Right renal cortex interstitium (tissue), 3 donors: ENCODE measurements around the gene SPRN. TPM values are rescaled to one million over a fixed set of nuclear protein-coding genes. Genes with fewer than 3 reads are reported as not detected.
"Not testable (repeated sequence)": the region's sequence is repeated elsewhere in the genome, so short reads cannot be mapped to it uniquely, and the experiment has no call there.

Experiments used
- DNase-seq, 3 donors: peaks; one replicate each; pipeline ENCODE4 v3.0.0-alpha.2; 2013; ENCODE audit warnings: low read depth in 3 of 3, low spot score in 2 of 3
- polyA plus RNA-seq, 3 donors: library from polyadenylated mRNA; unstranded; fragments of 120-200 nt; gene quantifications; one replicate each; pipeline ENCODE4 v1.2.1, GENCODE V29; 2013; ENCODE audit not compliant: insufficient read length in 3 of 3

Gene SPRN
- polyA plus RNA-seq, 3 donors = 2.7 to 3.5 (median 3.2) TPM

DNA sequence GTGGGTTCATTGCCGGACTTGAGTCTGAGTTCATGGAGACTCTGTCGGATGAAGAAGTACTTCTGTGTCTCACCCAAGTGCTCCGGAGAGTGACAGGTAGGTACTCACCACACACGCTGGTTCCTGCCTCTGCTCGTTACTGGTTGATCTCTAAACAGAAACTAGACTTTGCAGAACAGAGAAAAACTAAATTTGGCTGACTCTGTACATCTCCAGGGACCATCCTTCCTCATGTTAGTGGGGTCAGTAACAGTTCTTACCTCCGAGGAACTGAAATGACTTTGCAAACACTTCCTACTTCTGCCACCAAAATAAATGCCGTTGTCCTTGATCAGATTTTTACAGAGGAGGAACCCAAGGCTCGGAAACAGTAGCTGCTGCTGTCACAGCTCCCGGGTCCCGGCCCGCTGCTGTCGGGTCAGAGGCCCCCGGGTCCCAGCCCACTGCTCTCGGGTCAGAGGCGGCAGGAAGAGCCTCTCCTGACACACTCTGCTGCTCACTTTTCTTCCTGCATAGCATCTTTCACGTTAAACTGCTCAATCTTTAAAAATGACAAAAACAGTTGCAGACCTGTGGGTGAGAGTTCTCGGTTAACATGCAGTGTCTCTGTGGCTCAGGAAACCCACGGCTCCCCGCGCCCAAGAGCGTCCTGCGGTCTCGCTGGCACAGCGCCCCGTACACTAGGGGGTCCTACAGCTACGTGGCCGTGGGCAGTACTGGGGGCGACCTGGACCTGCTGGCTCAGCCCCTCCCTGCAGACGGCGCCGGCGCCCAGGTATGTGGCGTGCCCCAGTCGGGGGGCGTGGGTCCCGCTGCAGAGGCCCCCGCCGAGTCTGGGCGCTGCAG, 35.2 kb downstream of the SPRN start:
- DNase-seq = no peak

DNA sequence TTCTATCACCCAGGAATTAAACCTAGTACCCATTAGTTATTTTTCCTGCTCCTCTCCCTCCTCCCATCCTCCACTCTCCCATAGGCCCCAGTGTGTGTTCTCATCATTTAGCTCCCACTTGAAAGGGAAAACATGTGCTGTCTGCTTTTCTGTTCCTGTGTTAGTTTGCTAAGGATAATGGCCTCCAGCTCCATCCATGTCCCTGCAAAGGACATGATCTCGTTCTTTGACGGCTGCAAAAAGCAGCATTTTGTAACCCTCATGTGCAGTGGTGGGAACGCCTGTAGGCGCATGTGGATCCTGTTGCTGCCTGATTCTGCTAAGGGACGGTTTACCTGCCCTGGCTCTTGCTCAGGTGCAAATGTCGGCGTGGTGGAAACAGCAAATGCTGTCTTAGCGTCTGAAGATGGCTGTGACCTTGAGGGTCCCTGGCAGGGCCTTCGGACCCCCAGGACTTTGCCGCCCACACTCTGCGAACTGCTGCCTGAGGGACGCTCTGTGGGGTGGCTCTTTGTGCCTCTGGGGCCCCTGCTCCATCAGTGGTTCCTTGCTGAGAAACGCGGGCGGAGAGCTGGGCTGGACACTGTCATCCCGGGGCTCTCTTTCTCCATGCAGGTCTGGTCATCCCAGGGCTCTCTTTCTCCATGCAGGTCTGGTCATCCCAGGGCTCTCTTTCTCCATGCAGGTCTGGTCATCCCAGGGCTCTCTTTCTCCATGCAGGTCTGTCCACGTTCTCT, 36.0 kb downstream of the SPRN start:
- no peak for DNase-seq

- DNase-seq = not testable (repeated sequence)
These were observed 37.5 kb downstream of the SPRN start for GRCh38 chr10:133386951-133387350.

- DNase-seq = no peak
These were observed 39.2 kb downstream of the SPRN start for GRCh38 chr10:133385214-133385613.

GRCh38 chr10:133384071-133384470, 40.4 kb downstream of the SPRN start:
- DNase-seq = no peak

DNA sequence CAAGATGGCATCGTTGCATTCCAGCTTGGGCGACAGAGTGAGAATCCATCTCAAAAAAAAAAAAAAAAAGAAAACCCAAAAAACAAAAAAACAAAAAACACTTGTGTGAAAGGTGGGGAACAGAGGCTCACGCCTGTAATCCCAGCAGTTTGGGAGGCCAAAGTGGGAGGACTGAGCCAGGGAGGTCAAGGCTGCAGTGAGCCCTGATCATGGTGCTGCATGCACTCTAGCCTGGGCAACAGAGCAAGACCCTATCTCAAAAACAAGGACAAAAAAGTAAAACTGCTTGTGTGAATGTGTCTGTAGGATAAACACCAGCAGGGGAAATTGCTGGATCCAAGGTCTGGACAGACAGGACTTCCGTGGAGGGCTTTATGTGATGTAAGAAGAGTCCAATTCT, 40.9 kb downstream of the SPRN start:
- no peak for DNase-seq

DNA sequence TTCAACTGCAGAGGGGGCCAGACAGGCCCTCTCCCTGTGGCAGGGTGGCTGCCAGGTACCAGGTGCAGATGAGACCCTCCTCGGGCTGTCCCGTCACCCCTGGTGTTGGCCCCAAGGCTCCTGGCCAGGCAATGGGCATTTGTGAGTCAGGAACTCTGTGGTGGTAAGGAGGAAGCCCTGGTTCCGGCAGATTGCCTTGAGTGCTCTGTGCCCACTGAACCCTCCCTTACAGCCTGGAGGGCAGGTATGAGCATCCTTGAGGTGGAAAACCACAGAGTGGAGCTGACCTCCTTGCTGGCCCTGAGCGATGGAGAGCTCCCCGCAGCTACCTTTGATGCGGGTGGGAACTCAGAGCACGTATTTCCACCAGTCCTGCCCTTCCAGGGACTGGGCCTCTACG, 43.4 kb downstream of the SPRN start:
- DNase-seq = no peak

DNA sequence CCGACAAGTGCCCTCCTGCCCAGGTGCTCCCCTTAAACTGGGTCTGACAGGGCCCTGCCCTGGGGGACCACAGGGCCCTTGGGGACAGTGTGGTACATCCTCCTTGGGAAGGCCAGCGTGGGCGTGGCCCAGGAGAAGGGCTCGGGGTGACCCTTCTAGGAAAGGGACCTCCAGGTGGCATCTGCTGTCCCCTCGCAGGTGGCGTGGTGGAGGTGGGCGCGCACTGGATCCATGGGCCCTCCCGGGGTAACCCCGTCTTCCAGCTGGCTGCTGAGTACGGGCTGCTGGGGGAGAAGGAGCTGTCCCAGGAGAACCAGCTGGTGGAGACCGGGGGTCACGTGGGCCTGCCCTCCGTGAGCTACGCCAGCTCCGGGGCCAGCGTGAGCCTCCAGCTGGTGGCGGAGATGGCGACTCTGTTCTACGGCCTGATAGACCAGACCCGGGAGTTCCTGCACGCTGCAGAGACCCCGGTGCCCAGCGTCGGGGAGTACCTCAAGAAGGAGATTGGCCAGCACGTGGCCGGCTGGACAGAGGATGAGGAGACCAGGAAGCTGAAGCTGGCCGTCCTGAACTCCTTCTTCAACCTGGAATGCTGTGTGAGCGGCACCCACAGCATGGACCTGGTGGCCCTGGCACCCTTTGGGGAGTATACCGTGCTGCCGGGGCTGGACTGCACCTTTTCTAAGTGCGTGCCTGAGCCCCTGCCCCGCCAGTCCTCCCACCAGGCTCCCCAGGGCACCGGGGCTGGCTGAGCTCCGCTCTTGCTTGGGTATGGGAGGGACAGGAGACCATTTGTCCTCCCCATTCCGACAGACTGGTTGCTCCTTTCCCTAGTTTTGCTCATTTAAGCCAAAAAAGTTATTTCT, 44.4 kb downstream of the SPRN start:
- DNase-seq = no peak

DNA sequence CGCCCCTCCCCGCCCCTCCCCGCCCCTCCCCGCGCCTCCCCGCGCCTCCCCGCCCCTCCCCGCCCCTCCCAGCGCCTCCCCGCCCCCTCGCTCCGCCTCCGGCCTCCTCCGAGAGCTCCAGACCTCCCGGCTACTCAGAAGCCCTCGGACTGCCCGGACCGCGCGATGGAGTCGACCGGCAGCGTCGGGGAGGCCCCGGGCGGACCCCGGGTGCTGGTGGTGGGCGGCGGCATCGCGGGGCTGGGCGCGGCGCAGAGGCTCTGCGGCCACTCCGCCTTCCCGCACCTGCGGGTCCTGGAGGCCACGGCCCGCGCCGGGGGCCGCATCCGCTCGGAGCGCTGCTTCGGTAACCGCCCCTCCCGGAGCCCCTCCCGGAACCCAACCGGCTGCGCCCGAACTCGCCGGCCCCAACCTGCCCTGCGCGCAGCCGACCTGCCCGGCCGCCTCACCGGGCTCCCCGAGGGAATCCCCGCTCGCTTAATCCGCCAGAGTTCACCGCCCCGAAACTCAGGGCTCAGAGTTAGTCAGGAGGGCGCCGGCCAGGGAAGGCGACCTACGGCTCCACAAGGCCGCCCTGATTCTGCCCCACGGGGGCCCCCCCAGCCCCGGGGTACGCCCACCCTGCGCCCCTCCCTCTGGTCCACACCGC, 45.1 kb downstream of the SPRN start, which contains the start of gene PAOX:
Gene PAOX (plus strand): TSS at position 111 of the 649 bp plus-strand sequence. CDS start 55 bp downstream, at position 166.
- no peak for DNase-seq

DNA sequence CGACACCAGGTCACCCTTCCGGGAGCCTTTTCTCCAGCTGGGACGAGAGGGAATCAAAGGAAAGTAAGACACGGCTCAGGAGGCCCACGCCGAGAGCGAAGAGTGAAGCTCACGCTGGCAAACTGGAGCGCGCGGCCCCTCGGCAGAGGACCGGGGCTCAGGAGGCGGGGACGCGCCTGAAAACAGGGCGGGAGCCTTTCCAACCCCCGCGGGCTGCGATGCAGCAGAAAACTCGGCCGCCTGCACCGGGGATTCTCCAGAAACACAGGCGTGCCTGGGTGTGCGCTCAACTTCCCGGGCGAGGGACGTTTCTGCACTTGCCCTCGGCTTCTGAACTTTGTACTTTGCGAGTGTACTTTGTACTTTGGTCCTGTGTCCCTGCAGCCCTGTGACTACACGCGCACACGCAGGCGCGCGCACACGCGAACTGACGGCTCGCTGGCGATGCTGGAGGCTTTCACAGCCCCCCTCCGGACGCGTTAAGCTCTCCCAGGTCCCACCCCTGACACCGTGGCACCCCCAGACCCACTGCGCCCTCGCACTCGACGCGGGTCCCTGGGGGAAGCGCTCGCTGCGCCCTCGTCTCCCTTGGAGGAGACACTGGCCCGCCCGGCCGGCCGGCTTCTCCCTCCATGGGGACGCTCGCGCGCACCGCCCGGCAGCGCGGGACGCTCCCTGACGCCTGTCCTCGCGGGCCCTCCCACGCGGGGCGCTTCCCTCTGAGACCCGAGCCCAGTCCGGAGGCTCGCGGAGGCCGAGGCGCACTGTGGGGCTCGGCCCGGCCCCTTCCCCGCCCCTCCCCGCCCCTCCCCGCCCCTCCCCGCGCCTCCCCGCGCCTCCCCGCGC, 46.0 kb downstream of the SPRN start:
- DNase-seq = peak in 2 of 3 donors; percentile 38 to 45

GRCh38 chr10:133377818-133378250, 46.6 kb downstream of the SPRN start:
- no peak for DNase-seq

DNA sequence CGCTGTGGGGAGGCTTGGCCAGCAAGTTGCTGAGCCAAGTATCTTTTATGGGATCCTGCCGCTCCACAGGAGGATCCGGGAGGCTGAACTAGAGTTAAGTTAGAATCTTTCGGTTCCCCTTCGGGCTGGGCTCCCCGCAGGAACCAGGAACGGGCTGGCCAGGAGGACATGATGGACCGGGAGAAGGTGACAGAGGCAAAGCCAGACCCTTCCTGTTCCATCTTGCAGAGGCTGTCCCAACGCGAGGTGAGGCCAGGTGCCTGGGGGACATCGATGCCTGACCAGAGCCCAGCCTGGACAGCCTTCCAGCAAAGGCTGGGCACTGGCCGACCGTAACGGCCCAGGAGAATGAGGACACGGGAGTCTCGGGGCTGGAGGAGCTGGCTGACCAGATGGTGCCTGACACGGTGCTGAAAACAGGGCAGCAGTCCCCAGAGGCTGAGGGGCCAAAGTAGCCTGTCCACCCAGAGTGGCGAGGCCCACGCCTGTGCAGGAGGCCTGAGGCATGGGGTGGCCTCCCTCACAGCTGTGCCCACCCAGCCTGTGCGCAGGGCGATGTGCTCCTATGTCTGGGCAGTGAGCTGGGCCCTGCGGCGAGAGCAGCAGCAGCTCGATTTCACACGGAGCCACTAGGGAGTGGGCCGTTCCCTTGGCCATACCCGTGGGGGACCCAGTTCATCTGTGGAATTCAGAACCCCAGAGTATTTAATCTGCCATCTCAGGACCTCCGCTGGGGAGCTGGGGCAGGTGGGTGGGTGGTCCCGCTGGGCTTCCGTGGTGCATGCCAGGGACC, 47.2 kb downstream of the SPRN start:
- no peak for DNase-seq

- DNase-seq = not testable (repeated sequence)
These were observed 48.2 kb downstream of the SPRN start for GRCh38 chr10:133376183-133376582.

DNA sequence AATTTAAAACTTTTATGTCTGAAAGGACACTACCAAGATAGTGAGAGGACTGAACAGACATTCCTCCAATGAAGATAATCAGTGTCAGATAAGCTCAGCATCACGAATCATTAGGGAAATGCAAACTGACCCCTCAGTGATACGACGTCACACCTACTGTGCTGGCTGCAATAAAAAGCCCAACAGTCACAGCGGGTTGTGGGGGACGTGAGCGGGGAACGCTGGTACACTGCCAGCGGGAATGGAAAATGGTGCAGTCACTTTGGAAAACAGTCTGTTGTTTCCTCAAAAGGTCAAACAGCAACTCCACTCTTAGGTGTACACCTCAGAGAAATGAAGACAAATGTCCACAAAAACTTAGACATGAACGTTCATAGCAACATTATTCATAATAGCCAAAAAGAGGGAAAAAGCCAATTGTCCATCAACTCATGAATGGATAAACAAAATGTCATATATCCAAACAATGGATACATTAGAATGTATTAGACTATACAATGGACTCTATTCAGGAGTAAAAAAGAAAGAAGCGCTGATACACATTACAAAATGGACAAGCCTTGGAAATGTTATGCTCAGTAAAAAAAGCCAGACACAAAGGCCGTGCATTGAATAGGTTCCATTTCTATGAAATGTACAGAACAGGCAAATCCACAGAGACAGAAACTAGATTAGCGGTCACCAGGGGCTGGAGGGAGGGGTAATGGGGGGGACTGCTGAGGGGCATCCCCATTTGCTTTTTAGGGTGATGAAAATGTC, 48.9 kb downstream of the SPRN start:
- no peak for DNase-seq

DNA sequence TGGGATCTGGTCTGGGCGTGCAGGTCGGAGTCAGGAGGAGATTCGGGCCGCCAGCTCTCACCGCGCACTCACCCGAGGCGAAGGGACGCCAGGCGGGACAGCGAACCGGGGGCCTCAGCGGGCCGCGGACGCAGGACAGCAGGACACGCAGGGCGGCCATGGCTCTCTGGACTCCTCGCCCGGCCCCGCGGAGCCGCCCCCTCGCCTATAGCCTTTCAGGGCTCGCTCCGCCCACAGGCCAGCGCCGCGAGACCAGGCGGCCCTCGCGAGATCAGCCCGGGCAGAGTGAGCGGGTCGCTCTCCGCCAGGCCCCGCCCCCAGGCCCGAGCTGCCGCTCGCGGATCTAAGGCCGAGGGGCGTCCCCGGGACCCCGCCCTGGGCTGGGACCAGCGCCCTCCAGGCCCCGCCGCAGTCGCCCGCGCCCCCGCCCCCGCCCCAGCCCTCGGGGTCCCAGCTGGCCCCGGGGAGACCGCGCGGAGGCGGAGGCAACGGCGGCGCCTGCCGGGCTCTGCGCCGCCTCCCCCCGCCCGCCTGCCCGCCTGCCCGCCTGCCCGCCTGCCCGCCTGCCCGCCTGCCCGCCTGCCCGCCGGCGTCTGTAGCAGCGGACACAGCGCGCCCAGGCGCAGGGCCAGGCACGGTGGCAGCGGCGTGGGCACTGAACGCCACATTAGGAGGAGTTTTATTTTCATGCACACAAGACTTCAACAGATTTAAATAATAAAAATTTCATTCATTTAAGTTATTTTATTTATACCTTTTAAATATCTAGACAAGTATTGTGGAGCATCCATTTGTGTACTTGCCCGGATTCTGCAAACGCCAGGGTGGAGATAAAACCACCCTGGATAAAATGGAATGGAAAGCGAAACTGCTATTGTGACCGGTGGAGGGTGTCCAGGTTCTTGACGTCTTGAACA, 51.0 kb downstream of the SPRN start, which contains the start of gene ECHS1:
Gene ECHS1 (minus strand): TSS at position 181 of the 917 bp plus-strand sequence. CDS start 21 bp downstream, at position 160.
- DNase-seq = peak; percentile 66 to 93 (median 82)

- DNase-seq = no peak
These were observed 51.9 kb downstream of the SPRN start for GRCh38 chr10:133372507-133372906.
